Left ventricle myocardium inferior (tissue), 1 donor: Measurements from ENCODE around the gene FBXO41. TPM values are rescaled to one million over a fixed set of nuclear protein-coding genes. Genes with fewer than 3 reads are reported as not detected.

ENCODE experiments used
- DNase-seq: peaks from one replicate; pipeline ENCODE4 v3.0.0-alpha.2; 2020
- H3K27ac ChIP-seq: fragments of 200-600 bp; replicated peaks from 2 replicates; pipeline ENCODE4 v1.8.0; 2021
- H3K27me3 ChIP-seq: fragments of 200-600 bp; 2 replicates; pipeline ENCODE4 v1.8.0; 2021; ENCODE audit warnings: low read depth
- H3K36me3 ChIP-seq: fragments of 200-600 bp; 2 replicates; pipeline ENCODE4 v1.8.0; 2021
- H3K4me1 ChIP-seq: fragments of 200-600 bp; 2 replicates; pipeline ENCODE4 v1.8.0; 2021
- H3K4me3 ChIP-seq: fragments of 200-600 bp; 2 replicates; pipeline ENCODE4 v1.8.0; 2021; ENCODE audit warnings: mild to moderate bottlenecking, moderate library complexity
- H3K9me3 ChIP-seq: fragments of 200-600 bp; replicated peaks from 2 replicates; pipeline ENCODE4 v1.8.0; 2021
- CTCF ChIP-seq: fragments of 200-600 bp; IDR thresholded peaks from 2 replicates; pipeline ENCODE4 v1.8.0; 2021; ENCODE audit warnings: antibody characterized with exemption, mild to moderate bottlenecking, borderline replicate concordance
- intact Hi-C: fragments of 100-400 bp; cut with micrococcal nuclease; formaldehyde crosslinking; loops from one replicate; pipeline ENCODE4 v1.11.0; 2022
- total RNA-seq: library from RNA; stranded (reverse); fragmentation: NEBNext Ultra II Directional; extraction: Animal tissue kit (Norgen Biotek cat#: 25700); gene quantifications from one replicate; pipeline ENCODE4 v1.2.1, GENCODE V29; 2021
- donor health status: DM: no; HTN: yes; CAD: no; lungs with severe emphysema.

Gene FBXO41
- total RNA-seq, 1 donor from 2014 or later = 0.55 TPM

- Histone ChIP-seq H3K27me3 (no peaks in the 10 kb centered on the region), H3K27ac (no peak overlapping the region), H3K4me3 (no peak overlapping the region), H3K4me1 (peaks cover 7% of the 10 kb centered on the region), H3K9me3 (no peaks in the 10 kb centered on the region), H3K36me3 (peaks cover 90% of the 10 kb centered on the region)
- no peak for DNase-seq
- intact Hi-C loops = no loop called here
- TF ChIP-seq CTCF = no peak
These were observed 33.1 kb downstream of the FBXO41 start for GRCh38 chr2:73250872-73251846.

- H3K27me3 ChIP-seq = no peaks in the 10 kb centered on the region
- DNase-seq = no peak
- intact Hi-C loops = no loop called here
- H3K27ac ChIP-seq = no peak overlapping the region
- no peaks in the 10 kb centered on the region for H3K9me3 ChIP-seq
- no peak for TF ChIP-seq CTCF
- peaks cover 7% of the 10 kb centered on the region for H3K4me1 ChIP-seq
- peaks cover 100% of the 10 kb centered on the region for H3K36me3 ChIP-seq
- H3K4me3 ChIP-seq = no peak overlapping the region
These were observed 34.6 kb downstream of the FBXO41 start for GRCh38 chr2:73249636-73250035.

- Histone ChIP-seq H3K4me3 (no peak overlapping the region), H3K9me3 (no peaks in the 10 kb centered on the region), H3K27me3 (no peaks in the 10 kb centered on the region), H3K27ac (no peak overlapping the region), H3K4me1 (peaks cover 22% of the 10 kb centered on the region), H3K36me3 (peaks cover 99% of the 10 kb centered on the region)
- no peak for TF ChIP-seq CTCF
- intact Hi-C loops = no loop called here
- no peak for DNase-seq
These were observed 37.4 kb downstream of the FBXO41 start for GRCh38 chr2:73246850-73247249.

GRCh38 chr2:73244580-73244979 lies 39.7 kb downstream of the FBXO41 start:
- no peak overlapping the region for H3K27ac ChIP-seq
- no peak for DNase-seq
- no peak overlapping the region for H3K4me3 ChIP-seq
- no peak for TF ChIP-seq CTCF
- H3K9me3 ChIP-seq = no peaks in the 10 kb centered on the region
- H3K36me3 ChIP-seq = peaks cover 98% of the 10 kb centered on the region
- intact Hi-C loops = no loop called here
- H3K27me3 ChIP-seq = no peaks in the 10 kb centered on the region
- H3K4me1 ChIP-seq = peaks cover 26% of the 10 kb centered on the region

- no peak for DNase-seq
- intact Hi-C loops = no loop called here
- no peaks in the 10 kb centered on the region for H3K9me3 ChIP-seq
- H3K27me3 ChIP-seq = no peaks in the 10 kb centered on the region
- TF ChIP-seq CTCF = no peak
- H3K4me1 ChIP-seq = peaks cover 26% of the 10 kb centered on the region
- no peak overlapping the region for H3K4me3 ChIP-seq
- H3K27ac ChIP-seq = no peak overlapping the region
- H3K36me3 ChIP-seq = peaks cover 98% of the 10 kb centered on the region
These were observed 40.3 kb downstream of the FBXO41 start for GRCh38 chr2:73243884-73244570.
